Measurements from ENCODE around the gene EFCAB8.

The EFCAB8 gene

GRCh38 chr20:32990426-32990825 is 131.7 kb downstream of the EFCAB8 start:
- H3K27ac ChIP-seq = no peak overlapping the region
- H3K79me2 ChIP-seq = no peaks in the 10 kb centered on the region
- H3K4me2 ChIP-seq (ENCODE audit: low read length) = no peak overlapping the region
- H3K4me3 ChIP-seq (ENCODE audit: low read depth, low read length) = no peak overlapping the region
- no peaks in the 10 kb centered on the region for H3K4me1 ChIP-seq
- TF ChIP-seq CTCF (IDR thresholded peaks at IDR 0.05) = no peak
- H3K9me3 ChIP-seq (ENCODE audit: control insufficient read depth, low read length) = no peaks in the 10 kb centered on the region
- H3K36me3 ChIP-seq (ENCODE audit: control insufficient read depth, insufficient read depth, low read length) = no peaks in the 10 kb centered on the region
- H2AFZ ChIP-seq = no peak overlapping the region
- H3K9ac ChIP-seq = no peak overlapping the region
- H3K27me3 ChIP-seq (ENCODE audit: control insufficient read depth, insufficient read depth, low read length) = no peaks in the 10 kb centered on the region

GRCh38 chr20:32991383-32991782 is 132.7 kb downstream of the EFCAB8 start:
- Histone ChIP-seq H3K27ac (no peak overlapping the region), H3K4me2 (ENCODE audit: low read length) (no peak overlapping the region), H3K79me2 (no peaks in the 10 kb centered on the region), H3K4me3 (ENCODE audit: low read depth, low read length) (no peak overlapping the region), H3K36me3 (ENCODE audit: control insufficient read depth, insufficient read depth, low read length) (no peaks in the 10 kb centered on the region), H3K4me1 (no peaks in the 10 kb centered on the region), H3K9ac (no peak overlapping the region), H3K27me3 (ENCODE audit: control insufficient read depth, insufficient read depth, low read length) (no peaks in the 10 kb centered on the region), H2AFZ (no peak overlapping the region), H3K9me3 (ENCODE audit: control insufficient read depth, low read length) (no peaks in the 10 kb centered on the region)
- no peak for TF ChIP-seq CTCF (IDR thresholded peaks at IDR 0.05)

GRCh38 chr20:32991792-32992641 is 133.3 kb downstream of the EFCAB8 start:
- H3K4me3 ChIP-seq (ENCODE audit: low read depth, low read length) = no peak overlapping the region
- H3K9ac ChIP-seq = no peak overlapping the region
- H3K79me2 ChIP-seq = no peaks in the 10 kb centered on the region
- H3K27ac ChIP-seq = no peak overlapping the region
- H3K4me1 ChIP-seq = no peaks in the 10 kb centered on the region
- TF ChIP-seq CTCF (IDR thresholded peaks at IDR 0.05) = no peak
- H3K27me3 ChIP-seq (ENCODE audit: control insufficient read depth, insufficient read depth, low read length) = no peaks in the 10 kb centered on the region
- H3K4me2 ChIP-seq (ENCODE audit: low read length) = no peak overlapping the region
- no peaks in the 10 kb centered on the region for H3K36me3 ChIP-seq (ENCODE audit: control insufficient read depth, insufficient read depth, low read length)
- H2AFZ ChIP-seq = no peak overlapping the region
- H3K9me3 ChIP-seq (ENCODE audit: control insufficient read depth, low read length) = no peaks in the 10 kb centered on the region

- H3K9ac ChIP-seq = no peak overlapping the region
- no peak overlapping the region for H3K27ac ChIP-seq
- H3K27me3 ChIP-seq (ENCODE audit: control insufficient read depth, insufficient read depth, low read length) = no peaks in the 10 kb centered on the region
- H3K4me3 ChIP-seq (ENCODE audit: low read depth, low read length) = no peak overlapping the region
- no peaks in the 10 kb centered on the region for H3K4me1 ChIP-seq
- no peak overlapping the region for H2AFZ ChIP-seq
- no peaks in the 10 kb centered on the region for H3K79me2 ChIP-seq
- H3K9me3 ChIP-seq (ENCODE audit: control insufficient read depth, low read length) = no peaks in the 10 kb centered on the region
- H3K4me2 ChIP-seq (ENCODE audit: low read length) = no peak overlapping the region
- no peak for TF ChIP-seq CTCF (IDR thresholded peaks at IDR 0.05)
- no peaks in the 10 kb centered on the region for H3K36me3 ChIP-seq (ENCODE audit: control insufficient read depth, insufficient read depth, low read length)
Observed at GRCh38 chr20:32993496-32994050, 134.8 kb downstream of the EFCAB8 start.

Data from parathyroid adenoma (tissue), 2 donors.